Spleen (tissue), 7 donors: ENCODE data around the gene PPIL4.
"Not testable (repeated sequence)": the region's sequence is repeated elsewhere in the genome, so short reads cannot be mapped to it uniquely, and the experiment has no call there.

Source experiments
- CTCF ChIP-seq, 11 experiments: fragments of 200-600 bp in 7 of 11; fragments of 450-650 bp in 4 of 11; sonication (generic) in 4 of 11; IDR thresholded peaks in 8 of 11; conservative IDR thresholded peaks in 3 of 11; 1 replicate in 7 of 11; 2 replicates in 4 of 11; pipeline versions ENCODE4 v1.4.0 to v1.8.0; 2016 to 2021; ENCODE audit warnings: antibody characterized with exemption in 11 of 11, inconsistent platforms in 4 of 11, mild to moderate bottlenecking in 1 of 11
- POLR2A ChIP-seq, 3 donors: fragments of 450-650 bp; IDR thresholded peaks; one replicate each; pipeline ENCODE4 v1.5.1; 2017; ENCODE audit warnings: antibody characterized with exemption in 3 of 3, mild to moderate bottlenecking in 1 of 3
- POLR2AphosphoS5 ChIP-seq, 3 donors: sonication (generic); formaldehyde crosslinking; IDR thresholded peaks; one replicate each; pipeline ENCODE4 v1.5.1; 2017; ENCODE audit warnings: antibody characterized with exemption in 3 of 3
- donor health status: DM: no; HTN: no; CAD: no; lungs with moderate emphysema.
- donor health status: DM: no; HTN: no; CAD: no.
- donor health status: DM: no; HTN: no; CAD: no.

GRCh38 chr6:149494810-149495209 lies 51.0 kb downstream of the PPIL4 start:
- TF ChIP-seq POLR2A (IDR thresholded peaks at IDR 0.05); CTCF (IDR thresholded peaks at IDR 0.05 in 8 of 11, conservative IDR thresholded peaks at IDR 0.05 in 3 of 11); POLR2AphosphoS5 (IDR thresholded peaks at IDR 0.05): not testable (repeated sequence)
